Natural killer cell (primary cell): ENCODE results near the gene GPR37. TPM values are rescaled to one million over a fixed set of nuclear protein-coding genes. Genes with fewer than 3 reads are reported as not detected.
A peak's percentile ranks its signal among the peaks of the same experiment; 100 is the strongest.

Experiments used
- ATAC-seq, 3 donors: fragments of 150-1000 bp in 2 of 3; fragments of 200-7000 bp in 1 of 3; cut with Tn5 transposase; 1 replicate in 1 of 3; 2 replicates in 2 of 3; pipeline ENCODE4 v1.10.0; 2021; ENCODE audit warnings: mild to moderate bottlenecking in 2 of 3, moderate library complexity in 2 of 3
- DNase-seq, 2 donors: peaks; one replicate each; pipeline versions ENCODE4 v3.0.0 to v3.0.0-alpha.2; 2013 to 2021; ENCODE audit warnings: mixed read lengths in 1 of 2
- H3K27ac ChIP-seq: one replicate; pipeline ENCODE4 v1.5.1; 2013; ENCODE audit warnings: mild to moderate bottlenecking, low read length
- H3K27me3 ChIP-seq: one replicate; pipeline ENCODE4 v1.6.1; 2013; ENCODE audit warnings: low read length; ENCODE audit not compliant: control insufficient read depth, insufficient read depth
- H3K36me3 ChIP-seq: one replicate; pipeline ENCODE4 v1.6.1; 2013; ENCODE audit warnings: low read length; ENCODE audit not compliant: control insufficient read depth, insufficient read depth
- H3K4me1 ChIP-seq: one replicate; pipeline ENCODE4 v1.6.1; 2013; ENCODE audit warnings: low read length; ENCODE audit not compliant: control insufficient read depth, insufficient read depth
- H3K4me3 ChIP-seq: one replicate; pipeline ENCODE4 v1.5.1; 2013; ENCODE audit warnings: low read length
- H3K9me3 ChIP-seq: one replicate; pipeline ENCODE4 v1.6.1; 2013; ENCODE audit warnings: low read length; ENCODE audit not compliant: control insufficient read depth, insufficient read depth
- H3K27ac Mint-ChIP-seq, 2 donors: one replicate each; pipeline ENCODE4 v1.8.0; 2022; ENCODE audit warnings: mild to moderate bottlenecking in 2 of 2, mixed read lengths in 2 of 2, moderate library complexity in 1 of 2
- H3K27me3 Mint-ChIP-seq, 2 donors: one replicate each; pipeline ENCODE4 v1.8.0; 2022; ENCODE audit warnings: low read depth in 2 of 2, mixed read lengths in 2 of 2
- H3K36me3 Mint-ChIP-seq: one replicate; pipeline ENCODE4 v1.8.0; 2022; ENCODE audit warnings: mixed read lengths
- H3K4me1 Mint-ChIP-seq, 2 donors: one replicate each; pipeline ENCODE4 v1.8.0; 2022; ENCODE audit warnings: mixed read lengths in 2 of 2
- H3K4me3 Mint-ChIP-seq: one replicate; pipeline ENCODE4 v1.8.0; 2022; ENCODE audit warnings: mild to moderate bottlenecking, moderate library complexity, mixed read lengths
- H3K9me3 Mint-ChIP-seq, 2 donors: one replicate each; pipeline ENCODE4 v1.8.0; 2022; ENCODE audit warnings: mixed read lengths in 2 of 2
- CTCF ChIP-seq: fragments of 200-600 bp; IDR thresholded peaks from one replicate; pipeline ENCODE4 v1.8.0; 2022; ENCODE audit warnings: antibody characterized with exemption
- WGBS: methylation state at CpG from one replicate; pipeline ENCODE4 v1.1.7; 2013; ENCODE audit warnings: missing lambda C conversion rate; ENCODE audit not compliant: insufficient coverage; 5-methylcytosine and 5-hydroxymethylcytosine counted together
- intact Hi-C: fragments of 100-400 bp; cut with micrococcal nuclease; formaldehyde crosslinking; loops from one replicate; pipeline ENCODE4 v1.14.2; 2022
- total RNA-seq, 4 donors: library from RNA; stranded (reverse); fragments of 120-200 nt in 1 of 4; gene quantifications; one replicate each; pipeline versions ENCODE4 v1.2.3 to v1.2.4, GENCODE V29; 2013 to 2022

GPR37 gene
- total RNA-seq, 3 donors from 2014 or later (not counting 1 experiment from before 2014, with no cell fraction given) = not detected

- Histone ChIP-seq H3K36me3 (no peaks in the 10 kb centered on the region), H3K9me3 (no peaks in the 10 kb centered on the region), H3K4me1 (peaks cover 18% of the 10 kb centered on the region), H3K27me3 (peaks cover 29% of the 10 kb centered on the region), H3K27ac (no peak overlapping the region), H3K4me3 (no peak overlapping the region)
- peaks cover 17 to 22% of the 10 kb centered on the region in 2 donors for H3K4me1 Mint-ChIP-seq
- WGBS = 1% methylated on average over 26 of the region's 26 CpGs
- H3K27me3 Mint-ChIP-seq = peaks cover 18 to 20% of the 10 kb centered on the region in 2 donors
- no peak for TF ChIP-seq CTCF
- H3K4me3 Mint-ChIP-seq = peak overlapping the region; percentile 75
- DNase-seq (peak; percentile 15 to 17), ATAC-seq (peak in 1 of 3 donors; percentile 53)
- intact Hi-C loops = no loop called here
- H3K9me3 Mint-ChIP-seq = no peaks in the 10 kb centered on the region
- H3K36me3 Mint-ChIP-seq = peaks cover 13% of the 10 kb centered on the region
- H3K27ac Mint-ChIP-seq = no peak overlapping the region
These were observed 668 bp downstream of the GPR37 start for GRCh38 chr7:124764847-124765400.

- intact Hi-C loops = no loop called here
- no peak for DNase-seq
- H3K27ac Mint-ChIP-seq = no peak overlapping the region
These were observed 1.3 kb downstream of the GPR37 start for GRCh38 chr7:124764051-124764846.

GRCh38 chr7:124762611-124763143 lies 2.9 kb downstream of the GPR37 start:
- Mint-ChIP-seq H3K27ac (no peak overlapping the region), H3K36me3 (peaks cover 13% of the 10 kb centered on the region), H3K4me1 (peaks cover 17 to 22% of the 10 kb centered on the region in 2 donors), H3K27me3 (peaks cover 18 to 20% of the 10 kb centered on the region in 2 donors), H3K4me3 (no peak overlapping the region), H3K9me3 (peaks cover 0 to 2% of the 10 kb centered on the region in 2 donors)
- Histone ChIP-seq H3K9me3 (no peaks in the 10 kb centered on the region), H3K27ac (no peak overlapping the region), H3K4me3 (no peak overlapping the region), H3K4me1 (peaks cover 18% of the 10 kb centered on the region), H3K36me3 (no peaks in the 10 kb centered on the region), H3K27me3 (peaks cover 29% of the 10 kb centered on the region)
- ATAC-seq (no peak), DNase-seq (no peak)
- intact Hi-C loops = no loop called here
- TF ChIP-seq CTCF = no peak
- 91% methylated on average over 4 of the region's 4 CpGs for WGBS

More at GRCh38 chr7:124764051-124764846, 1.3 kb downstream of the GPR37 start:
- Mint-ChIP-seq H3K4me1 (peaks cover 17 to 22% of the 10 kb centered on the region in 2 donors), H3K9me3 (peaks cover 0 to 2% of the 10 kb centered on the region in 2 donors), H3K36me3 (peaks cover 13% of the 10 kb centered on the region), H3K4me3 (peak overlapping the region; percentile 75), H3K27me3 (peaks cover 18 to 20% of the 10 kb centered on the region in 2 donors)
- Histone ChIP-seq H3K4me3 (no peak overlapping the region), H3K27ac (no peak overlapping the region), H3K27me3 (peaks cover 29% of the 10 kb centered on the region), H3K9me3 (no peaks in the 10 kb centered on the region), H3K4me1 (peaks cover 18% of the 10 kb centered on the region), H3K36me3 (no peaks in the 10 kb centered on the region)
- 11% methylated on average over 48 of the region's 48 CpGs for WGBS
- no peak for TF ChIP-seq CTCF
- no peak for ATAC-seq
